Liver (tissue), 9 donors: Measurements from ENCODE around the gene CCDC30. TPM values are rescaled to one million over a fixed set of nuclear protein-coding genes. Genes with fewer than 3 reads are reported as not detected.

ENCODE experiments used
- DNase-seq: peaks from one replicate; pipeline ENCODE4 v3.0.0-alpha.2; 2017; ENCODE audit warnings: low spot score
- H3K27ac ChIP-seq, 2 donors: one replicate each; pipeline ENCODE4 v1.7.0; 2013; ENCODE audit warnings: inconsistent platforms in 2 of 2, low read length in 2 of 2, control low read depth in 1 of 2, low read depth in 1 of 2, mild to moderate bottlenecking in 1 of 2
- H3K27me3 ChIP-seq, 4 donors: one replicate each; pipeline versions ENCODE4 v1.6.1 to v1.7.0; 2013; ENCODE audit warnings: low read length in 3 of 4, inconsistent platforms in 1 of 4, mild to moderate bottlenecking in 1 of 4, moderate library complexity in 1 of 4; ENCODE audit not compliant: control insufficient read depth in 4 of 4, insufficient read depth in 4 of 4
- H3K36me3 ChIP-seq, 4 donors: one replicate each; pipeline versions ENCODE4 v1.6.1 to v1.7.0; 2013; ENCODE audit warnings: low read length in 3 of 4, mild to moderate bottlenecking in 3 of 4, low read depth in 1 of 4, moderate library complexity in 1 of 4; ENCODE audit not compliant: control insufficient read depth in 4 of 4, insufficient read depth in 3 of 4
- H3K4me1 ChIP-seq, 4 donors: one replicate each; pipeline versions ENCODE4 v1.6.1 to v1.7.0; 2013; ENCODE audit warnings: low read length in 3 of 4, mild to moderate bottlenecking in 3 of 4, moderate library complexity in 1 of 4; ENCODE audit not compliant: control insufficient read depth in 4 of 4, insufficient read depth in 4 of 4
- H3K4me3 ChIP-seq, 3 donors: one replicate each; pipeline versions ENCODE4 v1.6.1 to v1.7.0; 2013; ENCODE audit warnings: low read length in 3 of 3, control low read depth in 1 of 3, low read depth in 1 of 3, mild to moderate bottlenecking in 1 of 3
- H3K9ac ChIP-seq, 2 donors: one replicate each; pipeline ENCODE4 v1.7.0; 2013; ENCODE audit warnings: low read length in 2 of 2, mild to moderate bottlenecking in 2 of 2, moderate library complexity in 2 of 2, control low read depth in 1 of 2, low read depth in 1 of 2
- H3K9me3 ChIP-seq, 4 donors: one replicate each; pipeline versions ENCODE4 v1.6.1 to v1.7.0; 2013; ENCODE audit warnings: low read length in 3 of 4; ENCODE audit not compliant: control insufficient read depth in 4 of 4
- ATF3 ChIP-seq: IDR thresholded peaks from 2 replicates; pipeline ENCODE4 v1.6.1; 2016; ENCODE audit warnings: antibody characterized with exemption
- EGR1 ChIP-seq, 2 donors: IDR thresholded peaks; 2 replicates each; pipeline ENCODE4 v1.6.1; 2016 to 2018; ENCODE audit warnings: antibody characterized with exemption in 2 of 2, low read depth in 2 of 2
- FOXA1 ChIP-seq: IDR thresholded peaks from 2 replicates; pipeline ENCODE4 v1.6.1; 2016; ENCODE audit warnings: antibody characterized with exemption
- FOXA2 ChIP-seq: IDR thresholded peaks from 2 replicates; pipeline ENCODE4 v1.6.1; 2016; ENCODE audit warnings: antibody characterized with exemption
- GABPA ChIP-seq, 2 donors: IDR thresholded peaks in 1 of 2; conservative IDR thresholded peaks in 1 of 2; 2 replicates each; pipeline ENCODE4 v1.6.1; 2016; ENCODE audit warnings: antibody characterized with exemption in 2 of 2, mild to moderate bottlenecking in 1 of 2, moderate library complexity in 1 of 2
- HNF4A ChIP-seq, 2 donors: conservative IDR thresholded peaks; 2 replicates each; pipeline ENCODE4 v1.6.1; 2016; ENCODE audit warnings: antibody characterized with exemption in 2 of 2, mild to moderate bottlenecking in 2 of 2
- HNF4G ChIP-seq: IDR thresholded peaks from 2 replicates; pipeline ENCODE4 v1.6.1; 2016; ENCODE audit warnings: antibody characterized with exemption
- JUND ChIP-seq, 2 donors: IDR thresholded peaks; 2 replicates each; pipeline ENCODE4 v1.6.1; 2016; ENCODE audit warnings: antibody characterized with exemption in 2 of 2
- MAX ChIP-seq: IDR thresholded peaks from 2 replicates; pipeline ENCODE4 v1.6.1; 2016; ENCODE audit warnings: antibody characterized with exemption
- NR2F2 ChIP-seq: IDR thresholded peaks from 2 replicates; pipeline ENCODE4 v1.6.1; 2016; ENCODE audit warnings: antibody characterized with exemption
- RAD21 ChIP-seq, 2 donors: IDR thresholded peaks; 2 replicates each; pipeline ENCODE4 v1.6.1; 2016; ENCODE audit warnings: antibody characterized with exemption in 2 of 2, mild to moderate bottlenecking in 2 of 2
- REST ChIP-seq: IDR thresholded peaks from 2 replicates; pipeline ENCODE4 v1.6.1; 2016; ENCODE audit warnings: antibody characterized with exemption, mild to moderate bottlenecking
- RXRA ChIP-seq, 2 donors: IDR thresholded peaks; 2 replicates each; pipeline ENCODE4 v1.6.1; 2017 to 2018; ENCODE audit warnings: antibody characterized with exemption in 2 of 2, mild to moderate bottlenecking in 1 of 2
- SP1 ChIP-seq: IDR thresholded peaks from 2 replicates; pipeline ENCODE4 v1.6.1; 2018; ENCODE audit warnings: antibody characterized with exemption, mild to moderate bottlenecking
- TAF1 ChIP-seq: conservative IDR thresholded peaks from 2 replicates; pipeline ENCODE4 v1.6.1; 2016; ENCODE audit warnings: antibody characterized with exemption, mild to moderate bottlenecking
- YY1 ChIP-seq: IDR thresholded peaks from 2 replicates; pipeline ENCODE4 v1.6.1; 2016; ENCODE audit warnings: antibody characterized with exemption, mild to moderate bottlenecking
- WGBS: extraction: QIAGEN DNeasy Blood & Tissue Kit; methylation state at CpG from one replicate; pipeline ENCODE4 v1.1.7; 2013; 5-methylcytosine and 5-hydroxymethylcytosine counted together
- polyA plus RNA-seq, 2 donors: library from polyadenylated mRNA; stranded (reverse) in 1 of 2; unstranded in 1 of 2; fragments of 200-250 nt in 1 of 2; fragments of >200 nt in 1 of 2; fragmentation: Nextera tagmentation in 1 of 2; extraction: Ambion mirVana in 1 of 2; gene quantifications; one replicate each; pipeline versions ENCODE4 v1.2.1 to v1.2.3, GENCODE V29; 2013 to 2015
- total RNA-seq, 2 donors: library from RNA; depleted of rRNA; stranded (reverse); fragments of >200 nt; gene quantifications; one replicate each; pipeline ENCODE4 v1.2.3, GENCODE V29; 2014
- TF ChIP-seq, protein P1 (sequence below): fragments of 150-350 bp; IDR thresholded peaks from 2 replicates; pipeline ENCODE4 v1.5.1; 2017; ENCODE audit warnings: improper control_type of control experiment, low read depth, low read length; ENCODE audit not compliant: missing input control
- TF ChIP-seq, protein P2 (sequence below): IDR thresholded peaks from 2 replicates; pipeline ENCODE4 v1.6.1; 2016; ENCODE audit warnings: antibody characterized with exemption
- donor health status: healthy.
- donor health status: healthy.
- donor health status: healthy.
- donor health status: healthy.
- donor health status: healthy.

CCDC30 gene
- total and polyA plus RNA-seq, 4 donors: 0.07 to 2.0 (median 1.3) TPM

DNA sequence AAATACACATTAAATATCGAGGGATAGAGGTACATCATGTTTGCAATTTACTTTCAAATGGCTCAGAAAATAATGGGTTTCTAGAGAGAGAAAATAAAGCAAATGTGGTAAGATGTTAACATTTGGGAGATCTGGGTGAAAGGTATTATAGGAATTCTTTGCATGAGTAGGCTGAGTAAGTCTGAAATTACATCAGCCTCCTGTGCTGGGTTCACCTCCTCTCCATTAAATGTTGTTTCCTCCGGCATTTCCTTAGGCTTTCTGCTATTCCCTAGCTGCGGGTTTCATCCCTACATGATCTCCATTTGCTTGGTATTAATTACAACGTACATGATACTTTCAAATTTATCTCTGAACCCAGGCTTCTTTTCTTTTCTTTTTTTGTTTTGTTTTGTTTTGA, 38.9 kb upstream of the CCDC30 start:
- no peak for DNase-seq
- Histone ChIP-seq H3K4me3 (no peak overlapping the region), H3K4me1 (peaks cover 0 to 17% (median 13%) of the 10 kb centered on the region in 4 donors), H3K9ac (no peak overlapping the region), H3K27me3 (no peaks in the 10 kb centered on the region), H3K27ac (no peak overlapping the region), H3K9me3 (no peaks in the 10 kb centered on the region), H3K36me3 (no peaks in the 10 kb centered on the region)
- 95% methylated on average over 4 of the region's 4 CpGs for WGBS
- TF ChIP-seq JUND (IDR thresholded peaks at IDR 0.05): no peak
- TF ChIP-seq RAD21 (IDR thresholded peaks at IDR 0.05): no peak
- TF ChIP-seq GABPA (IDR thresholded peaks at IDR 0.05 in 1 of 2, conservative IDR thresholded peaks at IDR 0.05 in 1 of 2): no peak
- no peak for TF ChIP-seq ATF3
- no peak for TF ChIP-seq MAX
- no peak for TF ChIP-seq HNF4A (conservative IDR thresholded peaks at IDR 0.05)
- no peak for TF ChIP-seq REST
- TF ChIP-seq FOXA2: no peak
- TF ChIP-seq TAF1: no peak
- no peak for TF ChIP-seq FOXA1
- no peak for TF ChIP-seq EGR1 (IDR thresholded peaks at IDR 0.05; ENCODE audit: low read depth in 2 of 2)
- no peak for TF ChIP-seq YY1
- no peak for TF ChIP-seq RXRA (IDR thresholded peaks at IDR 0.05)

DNA sequence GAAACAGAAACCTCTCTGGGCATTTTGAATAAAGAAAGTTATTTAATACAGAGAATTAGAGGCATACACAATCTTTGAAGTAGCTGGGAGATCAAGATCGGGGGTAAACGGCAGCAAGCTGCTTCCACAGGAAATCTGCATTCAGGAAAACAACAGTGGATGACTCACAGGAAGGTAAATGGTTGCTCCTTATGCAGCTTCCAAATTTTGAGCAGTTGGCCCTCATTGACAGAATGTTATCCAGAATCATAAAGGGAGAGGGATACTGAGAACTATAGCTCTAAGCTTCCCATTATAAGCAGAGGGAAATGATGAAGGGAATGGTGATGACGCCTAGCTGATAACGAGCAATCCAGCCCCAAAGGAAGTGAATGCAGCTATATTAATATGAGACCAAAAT, 35.8 kb upstream of the CCDC30 start:
- peaks cover 0 to 22% (median 18%) of the 10 kb centered on the region in 4 donors for H3K4me1 ChIP-seq
- no peak overlapping the region for H3K9ac ChIP-seq
- WGBS: 80% methylated on average over 4 of the region's 4 CpGs
- no peak overlapping the region for H3K27ac ChIP-seq
- TF ChIP-seq FOXA2 (no peak), REST (no peak), RXRA (IDR thresholded peaks at IDR 0.05) (no peak), GABPA (IDR thresholded peaks at IDR 0.05 in 1 of 2, conservative IDR thresholded peaks at IDR 0.05 in 1 of 2) (no peak), ATF3 (no peak), YY1 (no peak), TAF1 (no peak), EGR1 (IDR thresholded peaks at IDR 0.05; ENCODE audit: low read depth in 2 of 2) (no peak), MAX (no peak), SP1 (no peak), HNF4A (conservative IDR thresholded peaks at IDR 0.05) (no peak), NR2F2 (no peak), JUND (IDR thresholded peaks at IDR 0.05) (no peak), FOXA1 (no peak), HNF4G (no peak), RAD21 (IDR thresholded peaks at IDR 0.05) (no peak)
- TF ChIP-seq, protein P1, sequence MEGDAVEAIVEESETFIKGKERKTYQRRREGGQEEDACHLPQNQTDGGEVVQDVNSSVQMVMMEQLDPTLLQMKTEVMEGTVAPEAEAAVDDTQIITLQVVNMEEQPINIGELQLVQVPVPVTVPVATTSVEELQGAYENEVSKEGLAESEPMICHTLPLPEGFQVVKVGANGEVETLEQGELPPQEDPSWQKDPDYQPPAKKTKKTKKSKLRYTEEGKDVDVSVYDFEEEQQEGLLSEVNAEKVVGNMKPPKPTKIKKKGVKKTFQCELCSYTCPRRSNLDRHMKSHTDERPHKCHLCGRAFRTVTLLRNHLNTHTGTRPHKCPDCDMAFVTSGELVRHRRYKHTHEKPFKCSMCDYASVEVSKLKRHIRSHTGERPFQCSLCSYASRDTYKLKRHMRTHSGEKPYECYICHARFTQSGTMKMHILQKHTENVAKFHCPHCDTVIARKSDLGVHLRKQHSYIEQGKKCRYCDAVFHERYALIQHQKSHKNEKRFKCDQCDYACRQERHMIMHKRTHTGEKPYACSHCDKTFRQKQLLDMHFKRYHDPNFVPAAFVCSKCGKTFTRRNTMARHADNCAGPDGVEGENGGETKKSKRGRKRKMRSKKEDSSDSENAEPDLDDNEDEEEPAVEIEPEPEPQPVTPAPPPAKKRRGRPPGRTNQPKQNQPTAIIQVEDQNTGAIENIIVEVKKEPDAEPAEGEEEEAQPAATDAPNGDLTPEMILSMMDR: no peak
- TF ChIP-seq, protein P2, sequence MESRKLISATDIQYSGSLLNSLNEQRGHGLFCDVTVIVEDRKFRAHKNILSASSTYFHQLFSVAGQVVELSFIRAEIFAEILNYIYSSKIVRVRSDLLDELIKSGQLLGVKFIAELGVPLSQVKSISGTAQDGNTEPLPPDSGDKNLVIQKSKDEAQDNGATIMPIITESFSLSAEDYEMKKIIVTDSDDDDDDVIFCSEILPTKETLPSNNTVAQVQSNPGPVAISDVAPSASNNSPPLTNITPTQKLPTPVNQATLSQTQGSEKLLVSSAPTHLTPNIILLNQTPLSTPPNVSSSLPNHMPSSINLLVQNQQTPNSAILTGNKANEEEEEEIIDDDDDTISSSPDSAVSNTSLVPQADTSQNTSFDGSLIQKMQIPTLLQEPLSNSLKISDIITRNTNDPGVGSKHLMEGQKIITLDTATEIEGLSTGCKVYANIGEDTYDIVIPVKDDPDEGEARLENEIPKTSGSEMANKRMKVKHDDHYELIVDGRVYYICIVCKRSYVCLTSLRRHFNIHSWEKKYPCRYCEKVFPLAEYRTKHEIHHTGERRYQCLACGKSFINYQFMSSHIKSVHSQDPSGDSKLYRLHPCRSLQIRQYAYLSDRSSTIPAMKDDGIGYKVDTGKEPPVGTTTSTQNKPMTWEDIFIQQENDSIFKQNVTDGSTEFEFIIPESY: no peak
- no peaks in the 10 kb centered on the region for H3K27me3 ChIP-seq
- DNase-seq: no peak
- no peaks in the 10 kb centered on the region for H3K36me3 ChIP-seq
- H3K9me3 ChIP-seq: no peaks in the 10 kb centered on the region
- H3K4me3 ChIP-seq: no peak overlapping the region
